ENCODE results near the gene GALNT14. TPM values are rescaled to one million over a fixed set of nuclear protein-coding genes. Genes with fewer than 3 reads are reported as not detected.

The GALNT14 gene
- total RNA-seq, 1 experiment from 2014 or later, result 2.7 TPM

DNA sequence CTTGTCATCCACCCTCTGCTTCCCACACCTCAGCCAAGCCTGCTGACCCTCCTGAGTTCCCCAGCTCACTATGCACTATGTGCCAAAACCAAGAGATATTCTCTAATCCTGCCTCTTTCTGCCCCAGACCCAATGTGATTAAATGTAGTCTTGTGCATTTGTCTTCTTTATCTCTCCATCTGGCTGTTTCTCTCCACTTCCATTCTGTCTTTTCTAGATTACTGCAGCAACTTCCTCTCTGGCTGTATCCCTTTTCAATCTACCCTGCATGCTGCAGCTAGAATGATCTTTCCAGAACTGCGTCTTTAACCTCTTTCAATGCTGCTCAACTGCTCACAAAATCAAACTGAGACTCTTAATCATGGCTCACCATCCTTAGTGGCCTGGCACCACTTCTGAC, 164.1 kb downstream of the GALNT14 start:
- H4K91ac ChIP-seq (ENCODE audit: insufficient read length, low read depth, low read length), result no peak overlapping the region
- no peak overlapping the region for H2AK5ac ChIP-seq (ENCODE audit: insufficient read length, low read length)
- no peak overlapping the region for H2BK120ac ChIP-seq (ENCODE audit: low read depth, low read length, poor library complexity, severe bottlenecking)
- TF ChIP-seq, protein P1, sequence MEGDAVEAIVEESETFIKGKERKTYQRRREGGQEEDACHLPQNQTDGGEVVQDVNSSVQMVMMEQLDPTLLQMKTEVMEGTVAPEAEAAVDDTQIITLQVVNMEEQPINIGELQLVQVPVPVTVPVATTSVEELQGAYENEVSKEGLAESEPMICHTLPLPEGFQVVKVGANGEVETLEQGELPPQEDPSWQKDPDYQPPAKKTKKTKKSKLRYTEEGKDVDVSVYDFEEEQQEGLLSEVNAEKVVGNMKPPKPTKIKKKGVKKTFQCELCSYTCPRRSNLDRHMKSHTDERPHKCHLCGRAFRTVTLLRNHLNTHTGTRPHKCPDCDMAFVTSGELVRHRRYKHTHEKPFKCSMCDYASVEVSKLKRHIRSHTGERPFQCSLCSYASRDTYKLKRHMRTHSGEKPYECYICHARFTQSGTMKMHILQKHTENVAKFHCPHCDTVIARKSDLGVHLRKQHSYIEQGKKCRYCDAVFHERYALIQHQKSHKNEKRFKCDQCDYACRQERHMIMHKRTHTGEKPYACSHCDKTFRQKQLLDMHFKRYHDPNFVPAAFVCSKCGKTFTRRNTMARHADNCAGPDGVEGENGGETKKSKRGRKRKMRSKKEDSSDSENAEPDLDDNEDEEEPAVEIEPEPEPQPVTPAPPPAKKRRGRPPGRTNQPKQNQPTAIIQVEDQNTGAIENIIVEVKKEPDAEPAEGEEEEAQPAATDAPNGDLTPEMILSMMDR (conservative IDR thresholded peaks at IDR 0.05), result no peak
- no peaks in the 10 kb centered on the region for H3K4me1 ChIP-seq (ENCODE audit: insufficient read depth, low read length)
- no peak overlapping the region for H2BK20ac ChIP-seq (ENCODE audit: low read depth, low read length, poor library complexity, severe bottlenecking)
- H4K20me1 ChIP-seq (ENCODE audit: control insufficient read depth, insufficient read depth, insufficient read length), result no peaks in the 10 kb centered on the region
- no peak overlapping the region for H3T11ph ChIP-seq (ENCODE audit: low read length)
- H3K27me3 ChIP-seq (ENCODE audit: insufficient read depth, low read length), result no peaks in the 10 kb centered on the region
- peaks cover 4% of the 10 kb centered on the region; the same call in 1 of the 2 replicates for H3K27me3 Mint-ChIP-seq (ENCODE audit: low read depth)
- H3K4me2 ChIP-seq (ENCODE audit: insufficient read depth, insufficient read length, low read length), result no peak overlapping the region
- H2BK5ac ChIP-seq (ENCODE audit: insufficient read length, low read length), result no peak overlapping the region
- no peak for DNase-seq
- no peaks in the 10 kb centered on the region for H3K79me1 ChIP-seq (ENCODE audit: insufficient read depth, low read depth, low read length, poor library complexity, severe bottlenecking)
- no peak overlapping the region for H3K9ac ChIP-seq (ENCODE audit: extremely low read depth, insufficient read length, low read length)
- no peaks in the 10 kb centered on the region for H3K36me3 Mint-ChIP-seq (ENCODE audit: insufficient read depth in 1 of 3, low read depth in 3 of 3)
- WGBS (ENCODE audit: extremely low coverage, insufficient read length, low lambda C conversion rate), result no CpG with 5 or more reads among the region's 1 CpG
- no peak overlapping the region for H3K27ac Mint-ChIP-seq
- no peaks in the 10 kb centered on the region for H3K79me2 ChIP-seq (ENCODE audit: insufficient read depth, low read length)
- no peak overlapping the region for H4K8ac ChIP-seq (replicated peaks; ENCODE audit: insufficient read length, low read depth, low read length)
- H3K4ac ChIP-seq (ENCODE audit: low read depth, low read length), result no peak overlapping the region
- no peak overlapping the region for H4K5ac ChIP-seq (ENCODE audit: insufficient read length, low read depth, low read length)
- H3K14ac ChIP-seq (ENCODE audit: insufficient read depth, low read length), result no peak overlapping the region
- H3K9me3 ChIP-seq (ENCODE audit: control insufficient read depth, low read depth, low read length), result no peaks in the 10 kb centered on the region
- H3K4me3 Mint-ChIP-seq, result no peak overlapping the region
- H3K56ac ChIP-seq (ENCODE audit: insufficient read length, low read depth, low read length), result no peak overlapping the region
- H3K18ac ChIP-seq (ENCODE audit: insufficient read length, low read depth, low read length), result no peak overlapping the region
- H2BK12ac ChIP-seq (ENCODE audit: insufficient read length, low read depth, low read length), result no peak overlapping the region
- H3K4me1 Mint-ChIP-seq, result peaks cover 4 to 6% of the 10 kb centered on the region in 2 experiments; a peak in 1 of 4 replicates
- no peak overlapping the region for H2AFZ ChIP-seq (ENCODE audit: low read length)
- no peak overlapping the region for H3K23ac ChIP-seq (ENCODE audit: insufficient read length, low read depth, low read length)
- peaks cover 3% of the 10 kb centered on the region for H3K23me2 ChIP-seq (ENCODE audit: insufficient read length, low read depth, low read length, poor library complexity, severe bottlenecking)
- H3K9me3 Mint-ChIP-seq, result no peaks in the 10 kb centered on the region
- H2BK15ac ChIP-seq (ENCODE audit: low read depth, low read length), result no peak overlapping the region
- no peak overlapping the region for H3K27ac ChIP-seq (ENCODE audit: insufficient read length, low read depth, low read length)

All from H9 (cell line).